Activated T-cell treated with anti-CD3 and anti-CD28 coated beads, Interleukin-2, amount 50 U/mL, for 72 hours (primary cell): ENCODE data around the gene BIRC5. TPM values are rescaled to one million over a fixed set of nuclear protein-coding genes. Genes with fewer than 3 reads are reported as not detected.

Source experiments
- ATAC-seq, 2 donors: fragments of 150-1000 bp; cut with Tn5 transposase; replicated peaks in 1 of 2; 2 replicates each; pipeline ENCODE4 v1.10.0; 2021; ENCODE audit warnings: moderate library complexity in 2 of 2, mild to moderate bottlenecking in 1 of 2
- DNase-seq, 2 donors: peaks; one replicate each; pipeline ENCODE4 v3.0.0; 2021 to 2022; ENCODE audit warnings: mixed read lengths in 1 of 2
- H3K27ac Mint-ChIP-seq: one replicate; pipeline ENCODE4 v1.8.0; 2022; ENCODE audit warnings: mild to moderate bottlenecking, moderate library complexity, mixed read lengths
- H3K27me3 Mint-ChIP-seq: one replicate; pipeline ENCODE4 v1.8.0; 2022; ENCODE audit warnings: low read depth, mixed read lengths
- H3K36me3 Mint-ChIP-seq, 2 donors: one replicate each; pipeline ENCODE4 v1.8.0; 2022; ENCODE audit warnings: mixed read lengths in 2 of 2, mild to moderate bottlenecking in 1 of 2; ENCODE audit not compliant: insufficient read depth in 2 of 2
- H3K4me1 Mint-ChIP-seq: one replicate; pipeline ENCODE4 v1.8.0; 2022; ENCODE audit warnings: low read depth, mixed read lengths
- H3K4me3 Mint-ChIP-seq, 2 donors: one replicate each; pipeline ENCODE4 v1.8.0; 2022; ENCODE audit warnings: mild to moderate bottlenecking in 2 of 2, mixed read lengths in 2 of 2, moderate library complexity in 2 of 2
- H3K9me3 Mint-ChIP-seq, 2 donors: one replicate each; pipeline ENCODE4 v1.8.0; 2022; ENCODE audit warnings: mixed read lengths in 2 of 2
- total RNA-seq, 2 donors: library from RNA; stranded (reverse); gene quantifications; one replicate each; pipeline ENCODE4 v1.2.3, GENCODE V29; 2022

The BIRC5 gene
- total RNA-seq, 2 donors from 2014 or later: 78.9 to 104 TPM

DNA sequence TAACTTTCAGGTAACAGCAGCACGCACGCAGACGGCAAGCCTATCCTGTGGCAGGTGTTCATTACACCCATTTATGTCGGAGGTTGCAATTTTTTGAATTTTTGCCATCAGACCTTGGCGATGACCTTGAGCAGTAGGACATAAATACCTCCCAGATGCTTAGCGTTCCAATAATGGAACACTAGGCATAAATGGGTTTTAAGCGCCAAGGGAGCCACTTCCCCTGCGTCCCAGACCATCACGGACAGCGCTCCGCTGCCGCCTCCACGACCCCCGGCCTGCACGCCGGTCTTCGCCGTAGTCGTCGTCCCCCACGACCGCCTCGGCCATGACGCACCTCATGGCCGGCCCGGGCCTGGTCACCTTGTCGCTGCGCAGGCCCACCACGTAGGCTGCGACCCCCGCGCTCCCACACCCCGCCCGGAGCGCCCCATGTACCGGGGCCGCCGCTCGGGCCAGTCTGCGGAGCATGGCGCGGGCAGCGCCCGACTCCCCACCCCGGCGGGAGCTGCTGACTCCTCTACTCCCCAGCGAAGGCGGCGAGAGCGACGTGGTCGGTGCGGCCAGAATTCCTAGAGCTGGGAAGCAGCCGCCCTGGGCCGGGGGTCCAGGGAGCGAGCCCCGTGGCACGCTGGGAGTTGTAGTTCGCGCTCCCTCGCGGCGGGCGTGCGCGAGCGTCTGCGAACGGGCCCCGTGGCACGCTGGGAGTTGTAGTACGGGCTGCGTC, 40.1 kb downstream of the BIRC5 start:
- peak; percentile 70 to 72 for ATAC-seq
- peak overlapping the region; percentile 67 to 78 for H3K4me3 Mint-ChIP-seq

DNA sequence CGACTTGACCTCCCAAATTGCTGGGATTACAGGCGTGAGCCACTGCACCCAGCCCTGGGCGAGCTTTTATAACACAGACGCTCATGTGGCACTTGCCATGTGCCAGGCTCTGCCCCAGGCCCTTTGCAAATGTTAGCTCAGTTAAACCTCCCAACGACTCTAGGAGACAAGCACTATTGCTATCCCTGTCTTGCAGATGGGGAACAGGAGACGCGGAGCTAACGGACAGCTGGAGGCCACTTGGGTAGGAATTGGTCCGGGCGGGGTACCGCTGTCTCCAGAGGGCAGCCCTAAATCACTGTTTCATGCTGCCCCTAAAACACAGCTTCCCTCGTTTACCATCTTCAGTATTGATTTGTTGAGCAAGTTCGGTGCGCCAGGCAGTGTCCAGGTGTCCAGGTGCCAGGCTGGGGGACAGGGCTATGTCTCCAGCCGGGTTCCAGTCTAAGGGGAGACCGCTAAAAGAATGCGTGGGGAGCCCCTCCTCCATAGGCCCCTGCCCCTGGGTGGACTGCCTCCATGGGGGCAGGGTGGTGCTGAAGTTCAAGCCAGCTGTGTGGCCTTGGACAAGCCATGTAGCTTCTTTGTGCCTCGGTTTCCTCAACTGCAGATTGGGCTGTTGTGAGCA, 41.1 kb downstream of the BIRC5 start:
- ATAC-seq (no peak), DNase-seq (no peak)
- Mint-ChIP-seq H3K27me3 (no peaks in the 10 kb centered on the region), H3K4me1 (peaks cover 79% of the 10 kb centered on the region), H3K36me3 (peaks cover 0 to 2% of the 10 kb centered on the region in 2 donors), H3K27ac (no peak overlapping the region), H3K9me3 (peaks cover 2% of the 10 kb centered on the region in 2 donors), H3K4me3 (peak overlapping the region; percentile 36 to 64)

More for the DNA sequence above, 40.1 kb downstream of the BIRC5 start:
- Mint-ChIP-seq H3K9me3 (peaks cover 2% of the 10 kb centered on the region in 2 donors), H3K4me1 (peaks cover 70% of the 10 kb centered on the region), H3K27me3 (no peaks in the 10 kb centered on the region), H3K27ac (peak overlapping the region; percentile 48), H3K36me3 (peaks cover 0 to 2% of the 10 kb centered on the region in 2 donors)
- peak; percentile 87 to 89 for DNase-seq

DNA sequence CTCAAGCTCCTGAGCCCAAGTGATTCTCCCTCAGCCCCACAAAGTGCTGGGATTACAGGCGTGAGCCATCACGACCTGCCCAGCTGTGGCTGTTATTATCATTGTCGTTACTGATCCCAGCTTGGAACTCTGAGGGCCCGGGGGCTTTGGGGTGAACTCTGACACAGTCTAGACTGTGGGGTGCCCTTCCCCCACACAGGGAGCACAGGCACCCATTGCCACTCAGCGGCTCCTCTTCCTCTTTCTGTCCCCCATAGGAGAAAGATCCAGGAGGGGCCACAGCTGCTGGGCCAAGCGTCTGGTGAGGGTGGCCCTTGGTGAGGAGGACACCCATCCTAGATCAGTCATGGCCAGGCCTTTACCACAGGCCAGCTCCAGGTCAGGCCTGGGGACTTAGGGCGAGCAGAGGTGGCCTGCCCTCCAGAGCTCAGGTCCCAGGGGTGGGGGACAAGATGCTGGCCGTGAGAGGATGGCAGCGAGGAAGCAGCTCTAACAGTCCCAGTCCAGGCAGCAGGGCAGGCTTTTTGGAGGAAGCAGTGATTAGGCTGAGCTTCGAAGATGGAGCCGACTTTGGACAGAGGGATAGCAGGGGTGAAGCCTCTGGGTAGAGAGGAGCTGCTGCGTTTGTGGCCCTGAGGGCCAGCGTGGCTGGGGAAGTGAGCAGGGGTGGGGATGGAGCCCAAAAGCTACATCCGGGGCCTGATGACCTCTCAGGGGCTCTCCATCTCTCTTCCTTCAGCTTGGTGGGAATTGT, 42.1 kb downstream of the BIRC5 start:
- Mint-ChIP-seq H3K36me3 (peaks cover 0 to 2% of the 10 kb centered on the region in 2 donors), H3K27ac (no peak overlapping the region), H3K27me3 (no peaks in the 10 kb centered on the region), H3K9me3 (peaks cover 2% of the 10 kb centered on the region in 2 donors), H3K4me1 (peaks cover 79% of the 10 kb centered on the region), H3K4me3 (peak overlapping the region in 1 of 2 donors; percentile 7)
- ATAC-seq (no peak), DNase-seq (no peak)

GRCh38 chr17:78256707-78257591, 42.9 kb downstream of the BIRC5 start:
- H3K4me1 Mint-ChIP-seq: peaks cover 75% of the 10 kb centered on the region
- H3K36me3 Mint-ChIP-seq: peaks cover 0 to 2% of the 10 kb centered on the region in 2 donors
- H3K4me3 Mint-ChIP-seq: no peak overlapping the region
- ATAC-seq (no peak), DNase-seq (no peak)
- H3K9me3 Mint-ChIP-seq: peaks cover 2% of the 10 kb centered on the region in 2 donors
- no peaks in the 10 kb centered on the region for H3K27me3 Mint-ChIP-seq
- H3K27ac Mint-ChIP-seq: no peak overlapping the region

DNA sequence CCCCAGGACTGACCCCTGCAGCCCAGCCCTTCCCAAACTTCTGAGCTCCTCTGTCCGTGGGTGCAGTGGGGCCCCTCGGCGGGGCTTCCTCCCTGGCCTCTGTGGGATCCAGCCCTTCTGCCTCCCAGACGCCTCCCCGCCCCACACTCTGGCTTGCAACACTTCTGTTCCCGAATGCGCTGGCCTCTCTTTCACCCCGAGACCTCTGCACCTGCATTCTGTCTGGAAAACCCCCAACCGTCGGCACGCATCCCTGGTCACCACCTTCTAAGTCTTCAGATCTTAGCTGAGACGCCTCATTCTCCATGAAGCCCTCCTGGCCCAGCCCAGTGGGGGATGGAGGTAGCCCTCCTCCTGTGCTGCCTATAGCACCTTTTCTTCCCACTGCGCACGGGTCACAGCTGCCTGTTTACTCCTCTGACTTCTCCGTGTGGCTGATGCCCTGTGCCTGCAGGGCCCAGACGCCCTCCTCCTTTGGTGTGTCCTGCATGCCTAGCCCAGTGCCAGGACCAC, 43.8 kb downstream of the BIRC5 start:
- DNase-seq: peak in 1 of 2 donors; percentile 35
- H3K27ac Mint-ChIP-seq: peak overlapping the region; percentile 93
- ATAC-seq: peak; percentile 9 to 13
- peak overlapping the region; percentile 89 to 90 for H3K4me3 Mint-ChIP-seq
- H3K9me3 Mint-ChIP-seq: peaks cover 2% of the 10 kb centered on the region in 2 donors
- no peaks in the 10 kb centered on the region for H3K27me3 Mint-ChIP-seq
- H3K4me1 Mint-ChIP-seq: peaks cover 75% of the 10 kb centered on the region
- peaks cover 0 to 2% of the 10 kb centered on the region in 2 donors for H3K36me3 Mint-ChIP-seq

- H3K36me3 Mint-ChIP-seq: peaks cover 0 to 2% of the 10 kb centered on the region in 2 donors
- DNase-seq (peak; percentile 78 to 84), ATAC-seq (peak; percentile 62 to 73)
- no peaks in the 10 kb centered on the region for H3K27me3 Mint-ChIP-seq
- peak overlapping the region; percentile 89 to 90 for H3K4me3 Mint-ChIP-seq
- peaks cover 75% of the 10 kb centered on the region for H3K4me1 Mint-ChIP-seq
- peak overlapping the region; percentile 93 for H3K27ac Mint-ChIP-seq
- H3K9me3 Mint-ChIP-seq: peaks cover 2% of the 10 kb centered on the region in 2 donors
These were observed 44.5 kb downstream of the BIRC5 start for GRCh38 chr17:78258323-78259191.

DNA sequence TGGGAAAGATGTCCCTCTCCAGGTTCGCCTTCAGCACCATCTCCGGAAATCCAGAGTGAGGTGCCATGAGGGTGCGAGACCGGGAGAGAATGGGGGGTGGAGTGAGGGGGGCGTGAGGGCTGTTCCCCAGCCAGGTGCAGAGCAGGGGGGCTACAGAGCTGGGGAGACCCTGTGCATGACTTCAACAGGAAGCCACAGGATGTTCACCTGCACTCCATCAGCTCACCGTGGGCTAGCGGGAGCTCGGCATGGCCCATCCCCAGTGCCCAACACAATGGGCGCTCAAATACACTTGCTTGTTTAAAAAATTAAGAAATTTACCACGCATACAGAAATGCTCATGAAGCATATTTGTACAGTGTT, 45.1 kb downstream of the BIRC5 start:
- Mint-ChIP-seq H3K4me3 (peak overlapping the region; percentile 45 to 90), H3K36me3 (peaks cover 0 to 2% of the 10 kb centered on the region in 2 donors), H3K9me3 (peaks cover 2% of the 10 kb centered on the region in 2 donors), H3K4me1 (peaks cover 71% of the 10 kb centered on the region), H3K27ac (peak overlapping the region; percentile 41), H3K27me3 (no peaks in the 10 kb centered on the region)
- DNase-seq: no peak
- no peak for ATAC-seq

- Mint-ChIP-seq H3K27ac (peak overlapping the region; percentile 93), H3K9me3 (no peaks in the 10 kb centered on the region), H3K36me3 (no peaks in the 10 kb centered on the region), H3K4me1 (peaks cover 47% of the 10 kb centered on the region), H3K4me3 (peak overlapping the region; percentile 60 to 76), H3K27me3 (no peaks in the 10 kb centered on the region)
- peak; percentile 33 to 42 for ATAC-seq
- DNase-seq: peak; percentile 55 to 56
These were observed 49.1 kb downstream of the BIRC5 start for GRCh38 chr17:78263063-78263735.

- Mint-ChIP-seq H3K4me3 (no peak overlapping the region), H3K4me1 (peaks cover 42% of the 10 kb centered on the region), H3K27me3 (no peaks in the 10 kb centered on the region), H3K27ac (peak overlapping the region; percentile 82), H3K9me3 (no peaks in the 10 kb centered on the region), H3K36me3 (no peaks in the 10 kb centered on the region)
- ATAC-seq: no peak
- DNase-seq: no peak
These were observed 49.8 kb downstream of the BIRC5 start for GRCh38 chr17:78263736-78264340.

- H3K36me3 Mint-ChIP-seq: no peaks in the 10 kb centered on the region
- H3K9me3 Mint-ChIP-seq: no peaks in the 10 kb centered on the region
- DNase-seq (no peak), ATAC-seq (no peak)
- H3K27me3 Mint-ChIP-seq: no peaks in the 10 kb centered on the region
- peaks cover 39% of the 10 kb centered on the region for H3K4me1 Mint-ChIP-seq
- H3K27ac Mint-ChIP-seq: peak overlapping the region; percentile 0
- peak overlapping the region in 1 of 2 donors; percentile 32 for H3K4me3 Mint-ChIP-seq
These were observed 50.5 kb downstream of the BIRC5 start for GRCh38 chr17:78264590-78264989.

DNA sequence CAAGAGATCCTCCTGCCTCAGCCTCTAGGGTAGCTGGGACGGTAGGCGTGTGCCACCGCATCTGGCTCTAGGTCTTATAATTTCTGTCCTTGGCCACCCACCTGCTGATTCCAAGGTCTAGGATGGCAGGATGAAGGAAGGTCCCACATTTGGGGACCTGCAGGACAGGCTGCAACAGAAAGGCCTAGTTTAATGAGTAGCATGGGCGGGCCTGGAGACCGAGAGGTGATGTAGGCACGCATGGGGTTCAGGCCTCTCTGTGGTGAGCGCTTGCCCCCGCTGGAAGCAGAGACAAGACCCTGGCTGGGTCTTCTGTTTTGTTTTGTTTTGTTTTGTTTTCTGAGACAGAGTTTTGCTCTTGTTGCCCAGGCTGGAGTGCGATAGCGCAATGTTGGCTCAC, 51.1 kb downstream of the BIRC5 start:
- DNase-seq (no peak), ATAC-seq (no peak)
- H3K4me3 Mint-ChIP-seq: no peak overlapping the region
- H3K27me3 Mint-ChIP-seq: no peaks in the 10 kb centered on the region
- peaks cover 34% of the 10 kb centered on the region for H3K4me1 Mint-ChIP-seq
- H3K27ac Mint-ChIP-seq: no peak overlapping the region
- H3K36me3 Mint-ChIP-seq: no peaks in the 10 kb centered on the region
- H3K9me3 Mint-ChIP-seq: no peaks in the 10 kb centered on the region
